ENCODE data around the gene ANKRD55. TPM values are rescaled to one million over a fixed set of nuclear protein-coding genes. Genes with fewer than 3 reads are reported as not detected.
"Not testable (repeated sequence)": the region's sequence is repeated elsewhere in the genome, so short reads cannot be mapped to it uniquely, and the experiment has no call there.

Gene ANKRD55
- total RNA-seq, 2 donors from 2014 or later, result not detected

- TF ChIP-seq, protein P1, sequence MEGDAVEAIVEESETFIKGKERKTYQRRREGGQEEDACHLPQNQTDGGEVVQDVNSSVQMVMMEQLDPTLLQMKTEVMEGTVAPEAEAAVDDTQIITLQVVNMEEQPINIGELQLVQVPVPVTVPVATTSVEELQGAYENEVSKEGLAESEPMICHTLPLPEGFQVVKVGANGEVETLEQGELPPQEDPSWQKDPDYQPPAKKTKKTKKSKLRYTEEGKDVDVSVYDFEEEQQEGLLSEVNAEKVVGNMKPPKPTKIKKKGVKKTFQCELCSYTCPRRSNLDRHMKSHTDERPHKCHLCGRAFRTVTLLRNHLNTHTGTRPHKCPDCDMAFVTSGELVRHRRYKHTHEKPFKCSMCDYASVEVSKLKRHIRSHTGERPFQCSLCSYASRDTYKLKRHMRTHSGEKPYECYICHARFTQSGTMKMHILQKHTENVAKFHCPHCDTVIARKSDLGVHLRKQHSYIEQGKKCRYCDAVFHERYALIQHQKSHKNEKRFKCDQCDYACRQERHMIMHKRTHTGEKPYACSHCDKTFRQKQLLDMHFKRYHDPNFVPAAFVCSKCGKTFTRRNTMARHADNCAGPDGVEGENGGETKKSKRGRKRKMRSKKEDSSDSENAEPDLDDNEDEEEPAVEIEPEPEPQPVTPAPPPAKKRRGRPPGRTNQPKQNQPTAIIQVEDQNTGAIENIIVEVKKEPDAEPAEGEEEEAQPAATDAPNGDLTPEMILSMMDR (IDR thresholded peaks at IDR 0.05), result no peak
- Histone ChIP-seq H3K4me3 (no peak overlapping the region), H3K9me3 (no peaks in the 10 kb centered on the region), H3K27ac (no peak overlapping the region), H3K27me3 (no peaks in the 10 kb centered on the region), H3K36me3 (no peaks in the 10 kb centered on the region), H3K4me1 (no peaks in the 10 kb centered on the region), H3K9ac (ENCODE audit: low read depth in 2 of 2, low read length in 2 of 2) (no peak overlapping the region)
- DNase-seq, result no peak
- intact Hi-C loops (cut with DNase I), result no loop called here
These were observed 126.3 kb downstream of the ANKRD55 start for GRCh38 chr5:56106837-56107236.

GRCh38 chr5:56105511-56106291 is 127.4 kb downstream of the ANKRD55 start:
- H3K9ac ChIP-seq (ENCODE audit: low read depth in 2 of 2, low read length in 2 of 2), result no peak overlapping the region
- intact Hi-C loops (cut with DNase I), result no loop called here
- H3K4me1 ChIP-seq, result no peaks in the 10 kb centered on the region
- DNase-seq, result no peak
- TF ChIP-seq, protein P1 (IDR thresholded peaks at IDR 0.05), result no peak
- H3K27ac ChIP-seq, result no peak overlapping the region
- H3K9me3 ChIP-seq, result no peaks in the 10 kb centered on the region
- H3K27me3 ChIP-seq, result no peaks in the 10 kb centered on the region
- no peak overlapping the region for H3K4me3 ChIP-seq
- H3K36me3 ChIP-seq, result no peaks in the 10 kb centered on the region

DNA sequence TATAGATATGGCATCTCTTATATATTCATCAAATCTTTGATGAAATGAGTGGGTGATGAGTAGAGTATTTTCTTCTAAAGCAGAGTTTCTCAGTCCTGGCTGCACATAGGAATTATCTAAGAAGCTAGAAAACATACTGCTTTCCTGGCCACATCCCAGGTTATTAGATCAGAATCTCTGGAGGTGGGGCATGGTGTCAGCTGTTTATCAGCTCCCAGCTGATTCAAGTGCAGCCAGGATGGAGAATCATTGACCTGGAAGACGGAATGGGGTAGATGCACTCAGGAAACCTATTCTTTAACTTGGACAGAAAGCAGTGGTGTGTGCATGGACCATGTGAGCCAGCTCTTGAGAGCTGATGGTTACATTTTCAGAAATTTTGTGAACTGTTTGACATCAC is 130.2 kb downstream of the ANKRD55 start:
- Histone ChIP-seq H3K27ac (no peak overlapping the region), H3K27me3 (no peaks in the 10 kb centered on the region), H3K4me3 (no peak overlapping the region), H3K36me3 (no peaks in the 10 kb centered on the region), H3K4me1 (no peaks in the 10 kb centered on the region), H3K9me3 (no peaks in the 10 kb centered on the region), H3K9ac (ENCODE audit: low read depth in 2 of 2, low read length in 2 of 2) (no peak overlapping the region)
- DNase-seq, result no peak
- TF ChIP-seq, protein P1 (IDR thresholded peaks at IDR 0.05), result no peak
- intact Hi-C loops (cut with DNase I), result no loop called here

GRCh38 chr5:56102207-56102606 is 130.9 kb downstream of the ANKRD55 start:
- H3K4me3 ChIP-seq; H3K27me3 ChIP-seq; H3K9me3 ChIP-seq; DNase-seq; intact Hi-C loops (cut with DNase I); H3K9ac ChIP-seq (ENCODE audit: low read depth in 2 of 2, low read length in 2 of 2); H3K36me3 ChIP-seq; H3K4me1 ChIP-seq; H3K27ac ChIP-seq: not testable (repeated sequence)

DNA sequence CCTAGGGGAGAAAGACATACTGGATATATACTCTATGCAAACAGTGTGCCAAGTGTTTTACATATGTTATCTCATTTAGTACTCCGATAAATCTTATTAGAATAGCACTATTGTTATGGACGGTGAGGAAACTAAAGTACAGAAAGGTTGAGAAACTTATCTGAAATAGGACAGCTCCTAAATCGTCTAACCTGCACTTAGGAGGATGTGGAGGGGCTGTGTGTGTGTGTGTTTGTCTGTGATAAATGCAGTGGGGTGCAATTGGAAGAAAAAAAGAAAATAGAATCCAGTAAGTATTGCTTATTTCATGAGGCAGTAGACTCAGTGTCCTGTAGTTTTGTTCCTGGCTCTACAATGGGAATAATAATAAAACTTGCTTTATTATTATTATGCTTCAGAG is 131.9 kb downstream of the ANKRD55 start:
- no peak overlapping the region for H3K27ac ChIP-seq
- no peaks in the 10 kb centered on the region for H3K4me1 ChIP-seq
- H3K36me3 ChIP-seq, result no peaks in the 10 kb centered on the region
- H3K27me3 ChIP-seq, result no peaks in the 10 kb centered on the region
- no peaks in the 10 kb centered on the region for H3K9me3 ChIP-seq
- H3K4me3 ChIP-seq, result no peak overlapping the region
- no peak for DNase-seq
- intact Hi-C loops (cut with DNase I), result no loop called here
- TF ChIP-seq, protein P1 (IDR thresholded peaks at IDR 0.05), result no peak
- H3K9ac ChIP-seq (ENCODE audit: low read depth in 2 of 2, low read length in 2 of 2), result no peak overlapping the region

DNA sequence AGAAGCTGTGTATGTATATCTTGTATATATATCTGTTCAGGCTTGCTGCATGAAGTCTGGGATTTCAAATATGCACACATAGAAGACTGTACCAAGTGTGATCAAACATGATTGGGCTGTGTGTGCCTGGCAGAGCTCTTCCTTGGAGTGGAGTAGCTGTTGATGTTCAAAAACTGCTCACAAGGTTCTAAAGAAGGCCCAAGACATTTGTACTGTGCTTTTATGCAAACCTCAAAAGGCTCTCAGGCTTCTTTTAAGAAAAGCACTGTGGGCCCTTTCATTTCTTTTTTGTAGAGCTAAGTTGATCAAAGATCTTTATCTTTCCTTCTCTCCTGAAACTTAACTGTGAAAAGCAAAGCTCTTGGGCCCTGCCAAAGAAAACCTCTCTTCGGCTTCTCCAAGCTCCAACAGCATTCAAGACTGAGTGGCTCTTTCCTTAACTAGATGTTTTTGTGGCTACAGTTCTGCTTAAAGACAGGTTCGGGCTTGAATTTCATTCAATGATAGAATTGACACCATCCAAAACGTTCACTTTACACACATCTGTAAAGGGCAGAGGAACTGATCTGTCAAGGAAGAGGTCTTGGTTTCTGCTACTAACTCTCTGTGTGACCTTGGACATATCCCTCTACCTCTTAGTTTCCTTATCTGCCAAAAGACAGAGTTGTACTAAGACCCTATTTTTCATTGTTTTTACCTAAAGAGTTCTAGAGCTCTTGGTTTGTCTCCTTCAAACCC is 132.5 kb downstream of the ANKRD55 start:
- H3K27ac ChIP-seq, result no peak overlapping the region
- H3K27me3 ChIP-seq, result no peaks in the 10 kb centered on the region
- H3K9me3 ChIP-seq, result no peaks in the 10 kb centered on the region
- H3K36me3 ChIP-seq, result no peaks in the 10 kb centered on the region
- no peak overlapping the region for H3K9ac ChIP-seq (ENCODE audit: low read depth in 2 of 2, low read length in 2 of 2)
- TF ChIP-seq, protein P1 (IDR thresholded peaks at IDR 0.05), result no peak
- no peaks in the 10 kb centered on the region for H3K4me1 ChIP-seq
- H3K4me3 ChIP-seq, result no peak overlapping the region
- intact Hi-C loops (cut with DNase I), result no loop called here
- no peak for DNase-seq

Measured in colonic mucosa (tissue), 4 donors.